H1 (cell line): ENCODE data around the gene ADSS1. TPM values are rescaled to one million over a fixed set of nuclear protein-coding genes. Genes with fewer than 3 reads are reported as not detected.

Experiments used
- CTCF ChIA-PET: fragments of 300-600 bp; sonication (Branson Sonifier 250); formaldehyde crosslinking; loops from one replicate; lab custom pipeline; 2021; ENCODE audit not compliant: partially characterized antibody; lab: Charles Lee
- POLR2A ChIA-PET: fragments of 300-600 bp; sonication (Branson Sonifier 250); formaldehyde crosslinking; loops from one replicate; lab custom pipeline; 2021; ENCODE audit warnings: inconsistent platforms; ENCODE audit not compliant: partially characterized antibody; lab: Charles Lee
- DNase-seq, 2 experiments: peaks; one replicate each; pipeline versions ENCODE4 v3.0.0 to v3.0.0-alpha.2; 2010 to 2022; ENCODE audit warnings: low spot score in 2 of 2, low read depth in 1 of 2, mixed read lengths in 1 of 2
- FAIRE-seq: peaks from 2 replicates; lab custom pipeline; 2011; peaks lifted over from hg19 to GRCh38; lab: Jason Lieb, UNC
- H2AFZ ChIP-seq: 2 replicates; pipeline ENCODE4 v1.8.1; 2012; ENCODE audit warnings: low read length, inconsistent platforms
- H2AK5ac ChIP-seq: 2 replicates; pipeline ENCODE4 v1.6.1; 2013; ENCODE audit warnings: low read depth, low read length
- H2BK120ac ChIP-seq: replicated peaks from 2 replicates; pipeline ENCODE3; 2013; ENCODE audit warnings: low read depth, low read length, inconsistent platforms
- H2BK12ac ChIP-seq: 2 replicates; pipeline ENCODE4 v1.6.1; 2013; ENCODE audit warnings: low read depth, low read length
- H2BK15ac ChIP-seq: 2 replicates; pipeline ENCODE4 v1.6.1; 2013; ENCODE audit warnings: low read length
- H2BK20ac ChIP-seq: 2 replicates; pipeline ENCODE4 v1.6.1; 2013; ENCODE audit warnings: low read length
- H2BK5ac ChIP-seq: 2 replicates; pipeline ENCODE4 v1.6.1; 2013; ENCODE audit warnings: low read depth, low read length
- H3K14ac ChIP-seq: 2 replicates; pipeline ENCODE4 v1.6.1; 2013; ENCODE audit warnings: inconsistent platforms; ENCODE audit not compliant: insufficient read length
- H3K18ac ChIP-seq: 2 replicates; pipeline ENCODE4 v1.6.1; 2013; ENCODE audit warnings: low read length; ENCODE audit errors: extremely low read depth
- H3K23ac ChIP-seq: 2 replicates; pipeline ENCODE4 v1.6.1; 2013; ENCODE audit warnings: inconsistent platforms; ENCODE audit not compliant: insufficient read length
- H3K23me2 ChIP-seq: 2 replicates; pipeline ENCODE4 v1.6.1; 2013; ENCODE audit warnings: low read depth, low read length
- H3K27ac ChIP-seq: 2 replicates; pipeline ENCODE4 v1.6.1; 2011; ENCODE audit warnings: low read depth, low read length, inconsistent platforms
- H3K27me3 ChIP-seq, 4 experiments: replicated peaks in 1 of 4; 1 replicate in 1 of 4; 2 replicates in 3 of 4; pipeline versions ENCODE4 v1.6.1 to v1.8.1; 2011 to 2013; ENCODE audit warnings: low read length in 3 of 4, mild to moderate bottlenecking in 3 of 4, inconsistent platforms in 2 of 4, mixed read lengths in 2 of 4, moderate library complexity in 1 of 4; ENCODE audit not compliant: control insufficient read depth in 3 of 4, insufficient read depth in 3 of 4; ENCODE audit errors: extremely low read depth in 1 of 4
- H3K36me3 ChIP-seq, 4 experiments: 2 replicates each; pipeline versions ENCODE4 v1.6.1 to v1.8.1; 2011 to 2013; ENCODE audit warnings: mild to moderate bottlenecking in 4 of 4, low read length in 3 of 4, moderate library complexity in 2 of 4, control low read depth in 1 of 4, inconsistent platforms in 1 of 4; ENCODE audit not compliant: insufficient read depth in 4 of 4, control insufficient read depth in 2 of 4
- H3K4ac ChIP-seq: replicated peaks from 2 replicates; pipeline ENCODE3; 2013; ENCODE audit warnings: low read length, low read depth, mixed read lengths, inconsistent platforms; ENCODE audit not compliant: insufficient read length
- H3K4me1 ChIP-seq, 4 experiments: replicated peaks in 1 of 4; 1 replicate in 1 of 4; 2 replicates in 3 of 4; pipeline versions ENCODE4 v1.6.1 to v1.8.1; 2011 to 2013; ENCODE audit warnings: low read length in 3 of 4, inconsistent platforms in 2 of 4, mixed read lengths in 1 of 4; ENCODE audit not compliant: insufficient read depth in 4 of 4, control insufficient read depth in 3 of 4
- H3K4me2 ChIP-seq, 2 experiments: 2 replicates each; pipeline versions ENCODE4 v1.6.1 to v1.8.1; 2011 to 2013; ENCODE audit warnings: low read depth in 2 of 2, low read length in 2 of 2, control low read depth in 1 of 2, inconsistent platforms in 1 of 2, mild to moderate bottlenecking in 1 of 2; ENCODE audit not compliant: insufficient read depth in 1 of 2
- H3K4me3 ChIP-seq, 4 experiments: fragments of 200-600, 300-600 bp in 1 of 4; sonication (generic), shearing (Covaris generic), sonication (Bioruptor Twin) in 1 of 4; 2 replicates each; pipeline versions ENCODE4 v1.5.1 to v1.8.1; 2011 to 2016; ENCODE audit warnings: low read length in 4 of 4, low read depth in 3 of 4, control low read depth in 2 of 4, inconsistent platforms in 2 of 4, mild to moderate bottlenecking in 2 of 4, mixed read lengths in 1 of 4, moderate library complexity in 1 of 4; ENCODE audit not compliant: insufficient read depth in 2 of 4; ENCODE audit errors: extremely low read depth in 1 of 4
- H3K56ac ChIP-seq: replicated peaks from 2 replicates; pipeline ENCODE3; 2013; ENCODE audit warnings: low read depth, mild to moderate bottlenecking, mixed read lengths, low read length, inconsistent platforms; ENCODE audit not compliant: insufficient read length
- H3K79me1 ChIP-seq: 2 replicates; pipeline ENCODE4 v1.6.1; 2013; ENCODE audit warnings: low read depth, low read length, control low read depth
- H3K79me2 ChIP-seq, 2 experiments: 2 replicates each; pipeline versions ENCODE4 v1.6.1 to v1.8.1; 2012 to 2013; ENCODE audit warnings: low read length in 2 of 2, mild to moderate bottlenecking in 2 of 2, inconsistent platforms in 1 of 2; ENCODE audit not compliant: insufficient read depth in 2 of 2, control insufficient read depth in 1 of 2
- H3K9ac ChIP-seq, 4 experiments: replicated peaks in 1 of 4; 1 replicate in 1 of 4; 2 replicates in 3 of 4; pipeline versions ENCODE4 v1.6.1 to v1.8.1; 2011 to 2013; ENCODE audit warnings: low read depth in 3 of 4, low read length in 3 of 4, control low read depth in 2 of 4, mild to moderate bottlenecking in 2 of 4, moderate library complexity in 2 of 4, inconsistent platforms in 1 of 4; ENCODE audit errors: extremely low read depth in 1 of 4
- H3K9me3 ChIP-seq, 2 experiments: 2 replicates each; pipeline versions ENCODE4 v1.6.1 to v1.8.1; 2012 to 2013; ENCODE audit warnings: mild to moderate bottlenecking in 2 of 2, moderate library complexity in 2 of 2, control low read depth in 1 of 2, inconsistent platforms in 1 of 2, low read depth in 1 of 2, low read length in 1 of 2, mixed read lengths in 1 of 2; ENCODE audit not compliant: insufficient read depth in 2 of 2
- H4K20me1 ChIP-seq, 2 experiments: replicated peaks in 1 of 2; 2 replicates each; pipeline versions ENCODE3 to v1.8.1; 2011 to 2013; ENCODE audit warnings: inconsistent platforms in 2 of 2, low read length in 2 of 2, mild to moderate bottlenecking in 1 of 2; ENCODE audit not compliant: insufficient read depth in 2 of 2, control insufficient read depth in 1 of 2
- H4K5ac ChIP-seq: 2 replicates; pipeline ENCODE4 v1.6.1; 2013; ENCODE audit warnings: low read length, low read depth, mixed read lengths, inconsistent platforms; ENCODE audit not compliant: insufficient read length
- H4K8ac ChIP-seq: 2 replicates; pipeline ENCODE4 v1.8.0; 2013; ENCODE audit warnings: mild to moderate bottlenecking, moderate library complexity, low read length, inconsistent platforms; ENCODE audit not compliant: insufficient read depth; ENCODE audit errors: extremely low read depth
- H4K91ac ChIP-seq: replicated peaks from 2 replicates; pipeline ENCODE3; 2013; ENCODE audit warnings: low read length, mixed read lengths, inconsistent platforms; ENCODE audit not compliant: insufficient read length
- BACH1 ChIP-seq: IDR thresholded peaks from 2 replicates; pipeline ENCODE4 v1.6.1; 2012; ENCODE audit warnings: low read length, improper control_type of control experiment
- CTBP2 ChIP-seq: IDR thresholded peaks from 2 replicates; pipeline ENCODE4 v1.7.0; 2011; ENCODE audit warnings: borderline replicate concordance, mild to moderate bottlenecking, moderate library complexity, mixed read lengths, low read length; ENCODE audit not compliant: insufficient read depth, insufficient read length
- WGBS, 2 experiments: shearing (Covaris generic) in 1 of 2; methylation state at CpG; one replicate each; pipeline versions ENCODE4 v1.1.6 to v1.1.7; 2013 to 2015; ENCODE audit warnings: low lambda C conversion rate in 2 of 2, mixed read lengths in 2 of 2, inconsistent platforms in 1 of 2, low coverage in 1 of 2, missing lambda C conversion rate in 1 of 2; ENCODE audit not compliant: insufficient replicate concordance in 2 of 2, insufficient coverage in 1 of 2, insufficient read length in 1 of 2; ENCODE audit errors: extremely low coverage in 1 of 2, missing lambda C conversion rate in 1 of 2; 5-methylcytosine and 5-hydroxymethylcytosine counted together
- polyA plus RNA-seq, 7 experiments: library from polyadenylated mRNA; depleted of rRNA in 3 of 7; stranded (reverse) in 5 of 7; unstranded in 2 of 7; fragments of >200 nt in 5 of 7; fragments of 200-250 nt in 2 of 7; gene quantifications; 1 replicate in 5 of 7; 2 replicates in 1 of 7; 4 replicates in 1 of 7; pipeline versions ENCODE4 v1.2.1 to v1.2.3, GENCODE V29; 2011 to 2013; ENCODE audit warnings: missing spikeins in 2 of 7, mixed read lengths in 2 of 7
- total RNA-seq: library from RNA; stranded (reverse); fragmentation: NEBNext Ultra II Directional; extraction: Animal tissue kit (Norgen Biotek cat#: 25700); gene quantifications from 2 replicates; pipeline ENCODE4 v1.2.1, GENCODE V29; 2021

The ADSS1 gene
- total and polyA plus RNA-seq, 2 of the 8 experiments (the other 6 are each of a cell fraction or from before 2014, with no cell fraction given) = 7.1 to 7.9 TPM

- Histone ChIP-seq H3K79me2 (no peaks in the 10 kb centered on the region), H3K36me3 (peaks cover 0 to 27% (median 12%) of the 10 kb centered on the region in 4 experiments; a peak in 7 of 8 replicates), H2AK5ac (no peak overlapping the region), H3K23me2 (no peaks in the 10 kb centered on the region), H2BK120ac (no peak overlapping the region), H3K56ac (no peak overlapping the region), H4K8ac (no peak overlapping the region), H3K9ac (no peak overlapping the region), H3K79me1 (no peaks in the 10 kb centered on the region), H3K23ac (no peak overlapping the region), H3K4ac (no peak overlapping the region), H3K4me1 (peaks cover 0 to 11% (median 8%) of the 10 kb centered on the region in 4 experiments; a peak in 6 of 7 replicates), H3K9me3 (peaks cover 11 to 17% of the 10 kb centered on the region in 2 experiments; a peak in 2 of 4 replicates), H4K91ac (no peak overlapping the region), H4K5ac (no peak overlapping the region), H3K18ac (no peak overlapping the region), H2BK15ac (no peak overlapping the region), H2BK12ac (no peak overlapping the region), H3K4me3 (no peak overlapping the region), H4K20me1 (peaks cover 7 to 27% of the 10 kb centered on the region in 2 experiments), H2AFZ (no peak overlapping the region), H3K27ac (no peak overlapping the region), H3K14ac (no peak overlapping the region), H3K27me3 (no peaks in the 10 kb centered on the region), H2BK5ac (no peak overlapping the region), H2BK20ac (no peak overlapping the region), H3K4me2 (no peak overlapping the region)
- no peak for FAIRE-seq
- no peak for DNase-seq
- 91% methylated on average over 33 of the region's 38 CpGs; no CpG with 5 or more reads in 1 of the 2 experiments for WGBS, 2 experiments
- CTCF ChIA-PET = interaction anchor here (0.8 to 7.8 kb wide), 8 partner anchors 8 to 49 kb away, joined by 3 to 110 read pairs (median 10); partner anchors contain the start of gene AKT1
- POLR2A ChIA-PET = interaction anchor here (0.8 to 3.5 kb wide), 2 partner anchors 19 to 20 kb away, joined by 3 to 10 read pairs; partner anchors contain the start of gene SIVA1
- TF ChIP-seq CTBP2 (no peak), BACH1 (no peak)
These were observed 48.9 kb downstream of the ADSS1 start for GRCh38 chr14:104772707-104773504.
